Keratinocyte (primary cell): ENCODE measurements around the gene RGPD8. TPM values are rescaled to one million over a fixed set of nuclear protein-coding genes. Genes with fewer than 3 reads are reported as not detected.
"Not testable (repeated sequence)": the region's sequence is repeated elsewhere in the genome, so short reads cannot be mapped to it uniquely, and the experiment has no call there.

Source experiments
- DNase-seq: peaks from one replicate; pipeline ENCODE4 v3.0.0-alpha.2; 2011; ENCODE audit warnings: low read depth, missing footprints, low spot score
- FAIRE-seq: peaks from 2 replicates; lab custom pipeline; 2011; peaks lifted over from hg19 to GRCh38; lab: Jason Lieb, UNC
- H2AFZ ChIP-seq: 2 replicates; pipeline ENCODE4 v1.6.0; 2012; ENCODE audit warnings: low read length, control low read depth, inconsistent platforms; ENCODE audit not compliant: control insufficient read depth
- H3K27ac ChIP-seq: 2 replicates; pipeline ENCODE4 v1.5.1; 2011; ENCODE audit warnings: low read length; ENCODE audit not compliant: control insufficient read depth, insufficient read depth
- H3K27me3 ChIP-seq: 3 replicates; pipeline ENCODE4 v1.6.0; 2011; ENCODE audit warnings: low read length; ENCODE audit not compliant: control insufficient read depth, insufficient read depth; ENCODE audit errors: extremely low read depth
- H3K36me3 ChIP-seq, 2 experiments: 2 replicates in 1 of 2; 3 replicates in 1 of 2; pipeline ENCODE4 v1.5.1; 2011; ENCODE audit warnings: low read length in 2 of 2, mild to moderate bottlenecking in 1 of 2; ENCODE audit not compliant: control insufficient read depth in 2 of 2, insufficient read depth in 2 of 2; ENCODE audit errors: extremely low read depth in 1 of 2
- H3K4me1 ChIP-seq: 3 replicates; pipeline ENCODE4 v1.5.1; 2011; ENCODE audit warnings: low read length; ENCODE audit not compliant: control insufficient read depth, insufficient read depth; ENCODE audit errors: extremely low read depth
- H3K4me2 ChIP-seq: 3 replicates; pipeline ENCODE4 v1.6.0; 2011; ENCODE audit warnings: low read depth, low read length; ENCODE audit not compliant: control insufficient read depth, insufficient read depth; ENCODE audit errors: extremely low read depth
- H3K4me3 ChIP-seq, 3 experiments: fragments of 200-600 bp in 1 of 3; sonication (generic) in 1 of 3; 2 replicates in 2 of 3; 3 replicates in 1 of 3; pipeline ENCODE4 v1.5.1; 2011 to 2016; ENCODE audit warnings: low read length in 3 of 3, mild to moderate bottlenecking in 3 of 3, control low read depth in 2 of 3, inconsistent platforms in 1 of 3, low read depth in 1 of 3, mixed read lengths in 1 of 3, mixed run types in 1 of 3, moderate library complexity in 1 of 3; ENCODE audit not compliant: control insufficient read depth in 2 of 3, insufficient read depth in 2 of 3; ENCODE audit errors: extremely low read depth in 1 of 3
- H3K79me2 ChIP-seq: 2 replicates; pipeline ENCODE4 v1.6.0; 2012; ENCODE audit warnings: low read length; ENCODE audit not compliant: control insufficient read depth, insufficient read depth
- H3K9ac ChIP-seq: 3 replicates; pipeline ENCODE4 v1.6.0; 2011; ENCODE audit warnings: low read length; ENCODE audit not compliant: control insufficient read depth, insufficient read depth; ENCODE audit errors: extremely low read depth
- H3K9me1 ChIP-seq: 3 replicates; pipeline ENCODE4 v1.6.0; 2011; ENCODE audit warnings: low read length; ENCODE audit not compliant: control insufficient read depth, insufficient read depth; ENCODE audit errors: extremely low read depth
- H3K9me3 ChIP-seq: 2 replicates; pipeline ENCODE4 v1.5.1; 2012; ENCODE audit warnings: low read depth, low read length; ENCODE audit not compliant: control insufficient read depth
- H4K20me1 ChIP-seq: 3 replicates; pipeline ENCODE4 v1.6.0; 2011; ENCODE audit warnings: low read length; ENCODE audit not compliant: control insufficient read depth, insufficient read depth; ENCODE audit errors: extremely low read depth
- CTCF ChIP-seq, 3 experiments: IDR thresholded peaks in 1 of 3; conservative IDR thresholded peaks in 1 of 3; optimal IDR thresholded peaks in 1 of 3; 2 replicates in 2 of 3; 3 replicates in 1 of 3; pipeline versions ENCODE3 to v1.5.1; 2011; ENCODE audit warnings: low read length in 3 of 3, mild to moderate bottlenecking in 3 of 3, moderate library complexity in 2 of 3, control low read depth in 1 of 3, inconsistent platforms in 1 of 3; ENCODE audit not compliant: insufficient read depth in 2 of 3; ENCODE audit errors: extremely low read depth in 1 of 3
- EZH2 ChIP-seq: IDR thresholded peaks from one replicate; pipeline ENCODE4 v1.6.1; 2012; ENCODE audit warnings: inconsistent platforms, mild to moderate bottlenecking, low read length, moderate library complexity
- dilution Hi-C: fragments of 300-500 bp; cut with MboI; formaldehyde crosslinking; loops from one replicate; pipeline ENCODE4 v1.7.0; 2020; ENCODE audit warnings: low sequenced_read_pairs; ENCODE audit not compliant: extremely low pct_ligation_motif_present
- polyA plus RNA-seq, 5 experiments: library from polyadenylated mRNA; depleted of rRNA in 3 of 5; stranded (reverse) in 3 of 5; stranded (forward) in 1 of 5; unstranded in 1 of 5; fragments of >200 nt; gene quantifications; 1 replicate in 1 of 5; 2 replicates in 3 of 5; 3 replicates in 1 of 5; pipeline versions ENCODE4 v1.2.1 to v1.2.3, GENCODE V29; 2011 to 2012; ENCODE audit warnings: missing spikeins in 2 of 5, low read depth in 1 of 5, low replicate concordance in 1 of 5

The RGPD8 gene
- polyA plus RNA-seq, 1 donor (not counting 4 experiments of a cell fraction or from before 2014, with no cell fraction given), result 2.4 TPM

GRCh38 chr2:112433932-112434730, 686 bp upstream of the RGPD8 start:
- Histone ChIP-seq H3K4me1 (no peaks in the 10 kb centered on the region), H3K36me3 (no peaks in the 10 kb centered on the region), H3K9ac (no peak overlapping the region), H3K4me2 (no peak overlapping the region), H3K79me2 (no peaks in the 10 kb centered on the region), H3K4me3 (no peak overlapping the region), H3K9me1 (no peaks in the 10 kb centered on the region), H2AFZ (no peak overlapping the region), H3K27me3 (no peaks in the 10 kb centered on the region), H3K9me3 (no peaks in the 10 kb centered on the region), H4K20me1 (no peaks in the 10 kb centered on the region), H3K27ac (no peak overlapping the region)
- TF ChIP-seq EZH2 (no peak), CTCF (optimal IDR thresholded peaks at IDR 0.05 in 1 of 3, IDR thresholded peaks at IDR 0.05 in 1 of 3, conservative IDR thresholded peaks at IDR 0.05 in 1 of 3; ENCODE audit: extremely low read depth in 1 of 3, insufficient read depth in 2 of 3, low read length in 3 of 3) (no peak)
- no peak for FAIRE-seq
- dilution Hi-C loops, result no loop called here
- DNase-seq, result no peak

- H3K4me2 ChIP-seq, H2AFZ ChIP-seq, H3K79me2 ChIP-seq, H3K36me3 ChIP-seq, H4K20me1 ChIP-seq, H3K4me1 ChIP-seq, H3K9me3 ChIP-seq, FAIRE-seq, dilution Hi-C loops, H3K9me1 ChIP-seq, DNase-seq, H3K27ac ChIP-seq, H3K27me3 ChIP-seq: not testable (repeated sequence)
- peak overlapping the region; percentile 37 for H3K9ac ChIP-seq
- peak overlapping the region in 2 of 3 experiments; percentile 22 to 48 for H3K4me3 ChIP-seq
These were observed 538 bp downstream of the RGPD8 start for GRCh38 chr2:112432735-112433479.

GRCh38 chr2:112432390-112432734, 1.1 kb downstream of the RGPD8 start:
- H3K79me2 ChIP-seq, H3K4me1 ChIP-seq, H2AFZ ChIP-seq, H3K9me3 ChIP-seq, FAIRE-seq, H3K27me3 ChIP-seq, H3K27ac ChIP-seq, H3K9me1 ChIP-seq, DNase-seq, H4K20me1 ChIP-seq, H3K36me3 ChIP-seq, dilution Hi-C loops, H3K4me2 ChIP-seq: not testable (repeated sequence)
- Histone ChIP-seq H3K9ac (peak overlapping the region; percentile 37), H3K4me3 (peak overlapping the region; percentile 18 to 57 (median 48))

- dilution Hi-C loops, H3K79me2 ChIP-seq, H3K4me2 ChIP-seq, H3K4me1 ChIP-seq, H3K9me3 ChIP-seq, H3K9me1 ChIP-seq, H4K20me1 ChIP-seq, H2AFZ ChIP-seq, H3K36me3 ChIP-seq, FAIRE-seq, DNase-seq, H3K27me3 ChIP-seq, H3K9ac ChIP-seq, H3K27ac ChIP-seq: not testable (repeated sequence)
- H3K4me3 ChIP-seq, result peak overlapping the region in 2 of 3 experiments; percentile 48 to 57
These were observed 1.7 kb downstream of the RGPD8 start for GRCh38 chr2:112431587-112432295.
